Omental fat pad (tissue), 4 donors: ENCODE data around the gene SCRG1. TPM values are rescaled to one million over a fixed set of nuclear protein-coding genes. Genes with fewer than 3 reads are reported as not detected.

Source experiments
- ATAC-seq: fragments of 150-250 bp; one replicate; pipeline ENCODE4 v1.9.1; 2016; ENCODE audit warnings: mild to moderate bottlenecking, moderate library complexity; ENCODE audit not compliant: low FRiP score
- DNase-seq: peaks from one replicate; pipeline ENCODE4 v3.0.0-alpha.2; 2019; ENCODE audit warnings: low spot score
- CTCF ChIP-seq, 3 donors: fragments of 450-650 bp; IDR thresholded peaks; one replicate each; pipeline ENCODE4 v1.5.1; 2016 to 2017; ENCODE audit warnings: antibody characterized with exemption in 3 of 3, mild to moderate bottlenecking in 3 of 3, moderate library complexity in 2 of 3
- total RNA-seq, 4 donors: library from RNA; depleted of rRNA; stranded (reverse); fragments of >200 nt; gene quantifications; one replicate each; pipeline ENCODE4 v1.1.0, GENCODE V29; 2016

Gene SCRG1
- total RNA-seq, 4 donors from 2014 or later, result 0.25 to 0.79 (median 0.50) TPM

GRCh38 chr4:173413036-173413435, 14.1 kb upstream of the SCRG1 start:
- no peak for TF ChIP-seq CTCF (IDR thresholded peaks at IDR 0.05)
- no peak for ATAC-seq
- no peak for DNase-seq

- no peak for ATAC-seq
- TF ChIP-seq CTCF (IDR thresholded peaks at IDR 0.05), result no peak
- DNase-seq, result no peak
These were observed 12.3 kb upstream of the SCRG1 start for GRCh38 chr4:173411106-173411693.

- TF ChIP-seq CTCF (IDR thresholded peaks at IDR 0.05), result no peak
- ATAC-seq, result no peak
These were observed 11.2 kb upstream of the SCRG1 start for GRCh38 chr4:173410079-173410478.

GRCh38 chr4:173405840-173406606, 7.1 kb upstream of the SCRG1 start:
- TF ChIP-seq CTCF (IDR thresholded peaks at IDR 0.05), result no peak
- DNase-seq, result no peak
- ATAC-seq, result no peak

More at GRCh38 chr4:173410079-173410478, 11.2 kb upstream of the SCRG1 start:
- DNase-seq, result no peak

- ATAC-seq (no peak), DNase-seq (no peak)
- no peak for TF ChIP-seq CTCF (IDR thresholded peaks at IDR 0.05)
These were observed 5.5 kb upstream of the SCRG1 start for GRCh38 chr4:173404296-173404865.

GRCh38 chr4:173403051-173403450, 4.1 kb upstream of the SCRG1 start:
- no peak for ATAC-seq
- no peak for DNase-seq
- TF ChIP-seq CTCF (IDR thresholded peaks at IDR 0.05), result no peak
